Small intestine (tissue), 16 donors: Measurements from ENCODE around the gene COX8A. TPM values are rescaled to one million over a fixed set of nuclear protein-coding genes. Genes with fewer than 3 reads are reported as not detected.

ENCODE experiments used
- DNase-seq, 2 donors: peaks; one replicate each; pipeline versions ENCODE4 v3.0.0 to v3.0.0-alpha.2; 2013
- FAIRE-seq: peaks from 2 replicates; lab custom pipeline; 2012; peaks lifted over from hg19 to GRCh38; lab: Jason Lieb, UNC
- H3K27ac ChIP-seq, 3 donors: one replicate each; pipeline ENCODE4 v1.5.1; 2013; ENCODE audit warnings: low read length in 2 of 3, mild to moderate bottlenecking in 2 of 3, control low read depth in 1 of 3, inconsistent platforms in 1 of 3, low read depth in 1 of 3, moderate library complexity in 1 of 3
- H3K27me3 ChIP-seq, 3 donors: one replicate each; pipeline ENCODE4 v1.6.1; 2013; ENCODE audit warnings: low read length in 3 of 3, inconsistent platforms in 1 of 3; ENCODE audit not compliant: control insufficient read depth in 3 of 3, insufficient read depth in 3 of 3
- H3K36me3 ChIP-seq, 3 donors: one replicate each; pipeline ENCODE4 v1.6.1; 2013; ENCODE audit warnings: low read length in 3 of 3, inconsistent platforms in 1 of 3, low read depth in 1 of 3, mild to moderate bottlenecking in 1 of 3, moderate library complexity in 1 of 3; ENCODE audit not compliant: control insufficient read depth in 3 of 3, insufficient read depth in 2 of 3
- H3K4me1 ChIP-seq, 3 donors: one replicate each; pipeline ENCODE4 v1.6.1; 2013; ENCODE audit warnings: low read length in 2 of 3, inconsistent platforms in 1 of 3, low read depth in 1 of 3, mild to moderate bottlenecking in 1 of 3, moderate library complexity in 1 of 3; ENCODE audit not compliant: control insufficient read depth in 3 of 3, insufficient read depth in 2 of 3
- H3K4me3 ChIP-seq, 3 donors: one replicate each; pipeline ENCODE4 v1.5.1; 2013; ENCODE audit warnings: low read length in 3 of 3, control low read depth in 1 of 3, inconsistent platforms in 1 of 3, low read depth in 1 of 3, mild to moderate bottlenecking in 1 of 3, moderate library complexity in 1 of 3
- H3K9me3 ChIP-seq, 2 donors: one replicate each; pipeline ENCODE4 v1.6.1; 2013; ENCODE audit warnings: low read depth in 1 of 2, low read length in 1 of 2; ENCODE audit not compliant: control insufficient read depth in 2 of 2, insufficient read depth in 1 of 2
- WGBS, 3 donors: extraction: QIAGEN DNeasy Blood & Tissue Kit; methylation state at CpG; one replicate each; pipeline ENCODE4 v1.1.7; 2013; 5-methylcytosine and 5-hydroxymethylcytosine counted together
- long read RNA-seq, 10 donors: transcript quantifications; one replicate each; lab custom pipeline, GENCODE V29; 2026
- polyA plus RNA-seq, 4 donors: library from polyadenylated mRNA; stranded (reverse) in 3 of 4; unstranded in 1 of 4; fragments of 200-250 nt in 3 of 4; fragments of 120-200 nt in 1 of 4; gene quantifications; one replicate each; pipeline versions ENCODE4 v1.2.1 to v1.2.3, GENCODE V29; 2013
- donor health status: healthy with polysubstance abuse.
- donor health status: control.
- donor health status: control.
- donor health status: Bipolar disorder and iron deficiency.
- donor health status: healthy.

Gene COX8A, protein sequence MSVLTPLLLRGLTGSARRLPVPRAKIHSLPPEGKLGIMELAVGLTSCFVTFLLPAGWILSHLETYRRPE
- polyA plus RNA-seq = 1,000 to 10,000 TPM in 3 of 4 donors, 100 to 1,000 TPM in 1; 331 to 1,570 (median 1,390) TPM
- long read RNA-seq, donor 1, transcript COX8A-201 (2 exons, 507 nt) = major isoform, 523 of 557 reads
- long read RNA-seq, donor 1, partial matches to known transcripts = 34 of 557 reads
- long read RNA-seq, donor 1, other reads (novel, unspliced or antisense) = 0 of 557 reads
- long read RNA-seq, donor 2, transcript COX8A-201 (2 exons, 507 nt) = major isoform, 158 of 168 reads
- long read RNA-seq, donor 2, partial matches to known transcripts = 10 of 168 reads
- long read RNA-seq, donor 2, other reads (novel, unspliced or antisense) = 0 of 168 reads
- long read RNA-seq, donor 3, transcript COX8A-201 (2 exons, 507 nt) = major isoform, 174 of 174 reads
- long read RNA-seq, donor 3, partial matches to known transcripts = 0 of 174 reads
- long read RNA-seq, donor 3, other reads (novel, unspliced or antisense) = 0 of 174 reads
- long read RNA-seq, donor 4, transcript COX8A-201 (2 exons, 507 nt) = major isoform, 9 of 9 reads
- long read RNA-seq, donor 4, partial matches to known transcripts = 0 of 9 reads
- long read RNA-seq, donor 4, other reads (novel, unspliced or antisense) = 0 of 9 reads
- long read RNA-seq, donor 5, transcript COX8A-201 (2 exons, 507 nt) = major isoform, 72 of 83 reads
- long read RNA-seq, donor 5, partial matches to known transcripts = 11 of 83 reads
- long read RNA-seq, donor 5, other reads (novel, unspliced or antisense) = 0 of 83 reads
- long read RNA-seq, donor 6, transcript COX8A-201 (2 exons, 507 nt) = major isoform, 230 of 251 reads
- long read RNA-seq, donor 6, partial matches to known transcripts = 21 of 251 reads
- long read RNA-seq, donor 6, other reads (novel, unspliced or antisense) = 0 of 251 reads
- long read RNA-seq, donor 7 = 0 reads
- long read RNA-seq, donor 8, transcript COX8A-201 (2 exons, 507 nt) = major isoform, 32 of 37 reads
- long read RNA-seq, donor 8, partial matches to known transcripts = 5 of 37 reads
- long read RNA-seq, donor 8, other reads (novel, unspliced or antisense) = 0 of 37 reads
- long read RNA-seq, donor 9, transcript COX8A-201 (2 exons, 507 nt) = major isoform, 66 of 71 reads
- long read RNA-seq, donor 9, partial matches to known transcripts = 5 of 71 reads
- long read RNA-seq, donor 9, other reads (novel, unspliced or antisense) = 0 of 71 reads
- long read RNA-seq, donor 10, transcript COX8A-201 (2 exons, 507 nt) = major isoform, 272 of 296 reads
- long read RNA-seq, donor 10, partial matches to known transcripts = 24 of 296 reads
- long read RNA-seq, donor 10, other reads (novel, unspliced or antisense) = 0 of 296 reads

DNA sequence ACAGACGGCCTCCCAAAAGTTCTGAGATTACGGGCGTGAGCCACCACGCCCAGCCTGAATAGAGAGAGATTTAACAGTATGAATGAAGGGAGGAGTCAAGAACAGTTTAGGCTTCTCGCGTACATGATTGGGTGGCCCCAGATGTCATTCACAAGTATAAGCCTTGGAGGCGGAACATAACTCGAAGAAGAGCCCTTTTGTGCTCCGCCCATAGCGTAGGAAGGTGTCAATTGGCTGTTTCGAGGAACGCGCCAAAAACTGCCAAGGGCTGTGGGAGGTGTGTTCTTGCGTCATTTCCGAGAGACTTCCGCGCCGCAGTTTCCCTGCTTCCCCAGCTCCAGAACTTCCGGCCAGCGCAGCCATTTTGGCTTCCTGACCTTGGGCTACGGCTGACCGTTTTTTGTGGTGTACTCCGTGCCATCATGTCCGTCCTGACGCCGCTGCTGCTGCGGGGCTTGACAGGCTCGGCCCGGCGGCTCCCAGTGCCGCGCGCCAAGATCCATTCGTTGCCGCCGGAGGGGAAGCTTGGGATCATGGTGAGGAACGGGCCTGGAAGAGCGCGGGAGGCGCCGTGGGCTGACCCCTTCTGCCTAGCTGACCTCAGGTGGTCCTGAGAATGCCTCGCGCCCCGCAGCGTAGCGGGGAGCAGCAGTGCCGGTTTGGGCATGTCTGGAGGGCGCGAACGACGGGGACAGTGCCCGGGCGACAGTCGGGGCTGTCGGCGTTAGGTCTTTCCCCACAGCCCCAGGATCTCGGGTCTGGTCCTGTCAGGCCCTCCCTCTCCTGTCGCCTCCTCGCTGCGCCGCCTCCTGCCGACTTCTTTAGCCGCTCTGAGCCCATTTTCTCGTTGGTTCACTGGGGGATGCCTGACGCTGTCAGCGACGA lies at the start of gene COX8A:
Gene COX8A, plus strand, starts transcription at position 362 of the 885 bp plus-strand sequence. Its CDS starts 61 bp downstream, at position 423.
- DNase-seq = peak; percentile 99 to 100
- peak within 1 kb of the TSS; percentile 92 to 99 (median 97) for H3K27ac ChIP-seq
- peaks cover 0 to 30% (median 0%) of the 10 kb centered on the region in 3 donors for H3K36me3 ChIP-seq
- peaks cover 0 to 2% of the 10 kb centered on the region in 2 donors for H3K9me3 ChIP-seq
- H3K4me1 ChIP-seq = peaks cover 0 to 8% (median 8%) of the 10 kb centered on the region in 3 donors
- H3K27me3 ChIP-seq = no peaks in the 10 kb centered on the region
- 0% methylated on average over 62 to 67 of the region's 67 CpGs for WGBS, 3 donors
- peak; percentile 41 for FAIRE-seq
- peak within 1 kb of the TSS; percentile 73 to 100 (median 90) for H3K4me3 ChIP-seq

DNA sequence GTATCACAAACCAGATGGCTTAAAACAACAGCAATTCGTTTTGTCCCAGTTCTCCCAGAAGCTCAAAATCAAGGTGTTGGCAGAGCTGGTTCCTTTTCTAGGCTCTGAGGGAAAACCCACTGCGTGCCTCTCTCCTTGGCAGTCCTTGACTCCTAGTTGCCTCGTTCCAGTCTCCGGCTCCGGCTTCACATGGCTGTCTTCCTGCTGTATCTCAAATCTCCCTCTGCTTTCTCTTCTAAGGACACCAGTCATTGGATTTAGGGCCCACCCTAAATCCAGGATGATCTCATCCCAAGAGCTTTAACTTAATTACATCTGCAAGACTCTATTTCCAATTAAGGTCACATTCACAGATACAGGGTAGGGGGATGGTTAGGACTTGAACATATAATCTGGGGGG lies 44.8 kb upstream of the COX8A start:
- DNase-seq (no peak), FAIRE-seq (no peak)
- no peaks in the 10 kb centered on the region for H3K36me3 ChIP-seq
- no peaks in the 10 kb centered on the region for H3K4me1 ChIP-seq
- WGBS, 3 donors = 88 to 94% (median 89%) methylated on average over 5 of the region's 5 CpGs
- no peaks in the 10 kb centered on the region for H3K9me3 ChIP-seq
- H3K4me3 ChIP-seq = no peak overlapping the region
- no peak overlapping the region for H3K27ac ChIP-seq
- no peaks in the 10 kb centered on the region for H3K27me3 ChIP-seq

DNA sequence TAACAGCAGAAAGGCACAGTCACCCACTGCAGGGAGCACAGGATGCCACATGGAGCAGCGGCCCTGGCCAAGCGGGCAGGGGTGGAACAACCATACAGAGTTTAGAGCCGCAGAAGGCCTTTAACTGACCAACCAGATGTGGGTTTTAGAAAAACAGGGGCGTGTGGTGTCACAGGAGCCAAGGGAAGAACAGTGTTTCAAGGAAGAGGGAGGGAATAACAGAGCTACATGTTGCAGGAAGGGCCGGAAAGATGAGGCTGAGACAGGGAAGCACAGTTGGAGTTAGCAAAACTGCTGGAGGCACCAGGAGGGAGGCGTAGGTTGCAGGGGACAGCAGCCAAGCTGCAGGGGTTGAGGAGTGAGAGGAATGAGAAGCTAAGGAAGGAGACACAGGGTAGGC lies 43.4 kb upstream of the COX8A start:
- 72 to 87% (median 82%) methylated on average over 6 of the region's 6 CpGs for WGBS, 3 donors
- H3K4me1 ChIP-seq = no peaks in the 10 kb centered on the region
- FAIRE-seq = no peak

DNA sequence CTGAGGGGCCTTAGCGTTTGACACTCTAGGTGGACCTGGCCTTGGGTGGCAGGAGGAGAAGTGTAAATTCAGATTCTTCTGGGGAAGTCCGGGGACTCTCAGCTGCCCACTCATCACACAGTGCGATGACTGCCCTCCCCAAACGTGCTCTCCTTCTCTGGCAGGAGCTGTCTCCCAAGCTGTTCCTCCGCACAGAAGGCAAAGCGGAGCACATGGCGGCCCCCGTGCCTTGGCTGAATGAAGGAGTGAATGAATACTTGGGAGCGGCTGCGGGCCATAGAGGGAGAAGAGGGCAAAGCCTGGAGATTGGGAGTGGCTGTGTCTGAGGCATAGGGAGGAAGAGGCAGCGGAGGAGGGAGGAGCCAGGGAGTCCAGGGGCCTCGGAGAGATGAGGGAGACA lies 42.5 kb upstream of the COX8A start:
- Histone ChIP-seq H3K4me1 (no peaks in the 10 kb centered on the region), H3K27me3 (no peaks in the 10 kb centered on the region), H3K4me3 (no peak overlapping the region), H3K9me3 (no peaks in the 10 kb centered on the region), H3K27ac (no peak overlapping the region), H3K36me3 (no peaks in the 10 kb centered on the region)
- FAIRE-seq (no peak), DNase-seq (no peak)
- 82 to 86% (median 83%) methylated on average over 12 of the region's 12 CpGs for WGBS, 3 donors

More for the DNA sequence above, 43.4 kb upstream of the COX8A start:
- DNase-seq = no peak
- Histone ChIP-seq H3K27me3 (no peaks in the 10 kb centered on the region), H3K27ac (no peak overlapping the region), H3K9me3 (no peaks in the 10 kb centered on the region), H3K4me3 (no peak overlapping the region), H3K36me3 (no peaks in the 10 kb centered on the region)

DNA sequence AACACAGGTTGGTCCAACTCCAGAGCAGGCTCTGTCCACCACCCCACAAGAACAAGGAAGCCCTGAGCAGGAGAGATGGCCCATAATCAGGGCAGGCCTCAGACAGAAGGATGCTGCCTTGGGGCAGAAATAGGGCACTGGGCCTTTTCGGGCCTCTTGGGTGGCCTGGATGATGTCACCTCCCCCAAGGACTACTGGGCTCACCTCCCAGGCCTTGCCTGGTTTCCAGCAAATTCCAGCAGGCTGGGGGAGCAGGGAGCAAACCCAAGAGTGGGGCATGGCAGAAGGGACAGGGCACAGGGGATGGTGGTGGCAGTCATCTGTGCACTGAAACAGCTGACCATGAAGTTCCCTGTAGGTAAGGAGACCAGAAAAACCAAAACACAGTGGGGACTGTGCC lies 41.0 kb upstream of the COX8A start:
- H3K36me3 ChIP-seq = no peaks in the 10 kb centered on the region
- H3K27ac ChIP-seq = peak overlapping the region in 1 of 3 donors; percentile 17
- no peak overlapping the region for H3K4me3 ChIP-seq
- H3K4me1 ChIP-seq = peaks cover 0 to 4% (median 0%) of the 10 kb centered on the region in 3 donors
- 77 to 100% (median 93%) methylated on average over 1 of the region's 1 CpG for WGBS, 3 donors
- no peak for DNase-seq
- FAIRE-seq = no peak
- no peaks in the 10 kb centered on the region for H3K9me3 ChIP-seq
- no peaks in the 10 kb centered on the region for H3K27me3 ChIP-seq

DNA sequence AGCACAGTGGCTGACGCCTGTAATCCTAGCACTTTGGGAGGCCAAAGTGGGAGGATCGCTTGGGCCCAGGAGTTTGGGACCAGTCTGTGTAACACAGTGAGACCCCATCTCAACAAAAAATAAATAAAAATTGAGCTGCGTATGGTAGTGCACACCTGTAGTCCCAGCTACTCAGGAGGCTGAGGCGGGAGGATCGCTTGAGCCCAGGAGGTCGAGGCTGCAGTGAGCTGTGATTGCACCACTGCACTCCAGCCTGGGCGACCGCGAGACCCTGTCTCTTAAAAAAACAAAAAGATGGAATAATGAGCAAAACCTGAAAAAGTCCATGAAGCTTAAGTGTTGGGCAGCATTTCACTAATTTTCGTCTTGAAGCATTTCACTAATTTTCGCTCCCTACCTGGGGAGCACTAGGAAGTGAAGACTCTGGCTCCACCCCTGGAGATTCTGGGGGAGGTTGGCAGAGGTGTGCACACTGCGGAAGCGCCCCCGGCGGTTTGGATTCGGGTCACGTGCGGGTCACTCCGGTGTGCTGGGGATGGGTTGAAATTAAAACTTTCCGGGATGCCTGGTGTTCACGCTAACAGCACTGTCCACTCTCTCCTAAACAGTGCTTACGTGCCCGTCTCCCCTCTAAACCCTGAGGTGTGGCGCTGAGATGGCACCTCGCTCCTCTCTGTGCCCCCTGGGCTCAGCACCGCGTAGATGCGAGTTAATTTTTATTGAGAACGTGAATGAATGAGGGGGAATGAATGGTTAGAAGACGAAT lies 36.5 kb upstream of the COX8A start:
- 22 to 24% (median 22%) methylated on average over 30 of the region's 30 CpGs for WGBS, 3 donors
- FAIRE-seq (no peak), DNase-seq (no peak)
- Histone ChIP-seq H3K27me3 (no peaks in the 10 kb centered on the region), H3K4me1 (peaks cover 0 to 9% (median 0%) of the 10 kb centered on the region in 3 donors), H3K9me3 (no peaks in the 10 kb centered on the region), H3K4me3 (peak overlapping the region; percentile 56 to 76 (median 70)), H3K36me3 (peaks cover 0 to 6% (median 2%) of the 10 kb centered on the region in 3 donors), H3K27ac (peak overlapping the region in 2 of 3 donors; percentile 67 to 93)
